Tibial nerve (tissue), 4 donors: Measurements from ENCODE around the gene REG1A. TPM values are rescaled to one million over a fixed set of nuclear protein-coding genes. Genes with fewer than 3 reads are reported as not detected.

Experiments used
- DNase-seq, 2 donors: peaks; one replicate each; pipeline ENCODE4 v3.0.0-alpha.2; 2019; ENCODE audit warnings: low spot score in 2 of 2
- H3K27ac ChIP-seq, 4 donors: fragments of 200-600 bp; sonication (generic) in 3 of 4; one replicate each; pipeline ENCODE4 v1.5.1; 2017 to 2019; ENCODE audit warnings: mild to moderate bottlenecking in 1 of 4
- H3K27me3 ChIP-seq, 2 donors: fragments of 200-600 bp; sonication (generic) in 1 of 2; one replicate each; pipeline versions ENCODE4 v1.5.1 to v1.6.0; 2017 to 2019
- H3K36me3 ChIP-seq, 3 donors: fragments of 200-600 bp; sonication (generic); one replicate each; pipeline ENCODE4 v1.5.1; 2018 to 2019
- H3K4me1 ChIP-seq, 4 donors: fragments of 200-600 bp; sonication (generic) in 3 of 4; one replicate each; pipeline ENCODE4 v1.5.1; 2017 to 2019
- H3K4me3 ChIP-seq, 4 donors: fragments of 200-600 bp; sonication (generic) in 3 of 4; one replicate each; pipeline ENCODE4 v1.5.1; 2017 to 2019; ENCODE audit warnings: mild to moderate bottlenecking in 1 of 4, moderate library complexity in 1 of 4
- H3K9me3 ChIP-seq, 4 donors: fragments of 200-600 bp; sonication (generic) in 3 of 4; one replicate each; pipeline ENCODE4 v1.5.1; 2017 to 2019
- CTCF ChIP-seq, 5 experiments: fragments of 200-600 bp in 3 of 5; fragments of 450-650 bp in 2 of 5; sonication (generic) in 3 of 5; IDR thresholded peaks; one replicate each; pipeline ENCODE4 v1.5.1; 2016 to 2019; ENCODE audit warnings: antibody characterized with exemption in 5 of 5, mild to moderate bottlenecking in 3 of 5, moderate library complexity in 2 of 5
- EP300 ChIP-seq, 2 donors: sonication (generic); formaldehyde crosslinking; IDR thresholded peaks; one replicate each; pipeline ENCODE4 v1.6.1; 2017; ENCODE audit warnings: antibody characterized with exemption in 2 of 2, mild to moderate bottlenecking in 1 of 2
- POLR2A ChIP-seq, 2 donors: fragments of 450-650 bp; IDR thresholded peaks; one replicate each; pipeline ENCODE4 v1.6.1; 2017; ENCODE audit warnings: antibody characterized with exemption in 2 of 2, mild to moderate bottlenecking in 2 of 2, moderate library complexity in 2 of 2
- WGBS, 2 donors: methylation state at CpG; one replicate each; pipeline ENCODE4 v1.1.5; 2018; 5-methylcytosine and 5-hydroxymethylcytosine counted together
- total RNA-seq, 4 donors: library from RNA; depleted of rRNA; stranded (reverse); fragments of >200 nt; gene quantifications; one replicate each; pipeline ENCODE4 v1.1.0, GENCODE V29; 2016

The REG1A gene
- total RNA-seq, 4 donors from 2014 or later, result 3.8 to 30.9 (median 9.2) TPM

GRCh38 chr2:79124907-79125720 lies 4.8 kb downstream of the REG1A start:
- Histone ChIP-seq H3K4me3 (no peak overlapping the region), H3K27ac (no peak overlapping the region), H3K9me3 (no peaks in the 10 kb centered on the region), H3K36me3 (no peaks in the 10 kb centered on the region), H3K4me1 (peaks cover 0 to 6% (median 0%) of the 10 kb centered on the region in 4 donors), H3K27me3 (no peaks in the 10 kb centered on the region)
- DNase-seq, result no peak
- WGBS, 2 donors, result 76 to 82% methylated on average over 9 of the region's 9 CpGs
- TF ChIP-seq EP300 (IDR thresholded peaks at IDR 0.05) (no peak), CTCF (IDR thresholded peaks at IDR 0.05) (no peak), POLR2A (IDR thresholded peaks at IDR 0.05) (no peak)

- Histone ChIP-seq H3K4me1 (peaks cover 0 to 6% (median 0%) of the 10 kb centered on the region in 4 donors), H3K36me3 (no peaks in the 10 kb centered on the region), H3K27ac (no peak overlapping the region), H3K4me3 (no peak overlapping the region), H3K9me3 (no peaks in the 10 kb centered on the region), H3K27me3 (no peaks in the 10 kb centered on the region)
- 90 to 97% methylated on average over 3 of the region's 3 CpGs for WGBS, 2 donors
- DNase-seq, result no peak
- TF ChIP-seq EP300 (IDR thresholded peaks at IDR 0.05), result no peak
- no peak for TF ChIP-seq POLR2A (IDR thresholded peaks at IDR 0.05)
- TF ChIP-seq CTCF (IDR thresholded peaks at IDR 0.05), result no peak
Measured at GRCh38 chr2:79125721-79125985, 5.4 kb downstream of the REG1A start.

GRCh38 chr2:79128406-79128805 lies 8.1 kb downstream of the REG1A start:
- DNase-seq, result no peak
- Histone ChIP-seq H3K27me3 (no peaks in the 10 kb centered on the region), H3K27ac (no peak overlapping the region), H3K9me3 (no peaks in the 10 kb centered on the region), H3K4me3 (no peak overlapping the region), H3K36me3 (no peaks in the 10 kb centered on the region), H3K4me1 (peaks cover 0 to 6% (median 0%) of the 10 kb centered on the region in 4 donors)
- WGBS, 2 donors, result 91 to 93% methylated on average over 3 of the region's 3 CpGs
- TF ChIP-seq POLR2A (IDR thresholded peaks at IDR 0.05) (no peak), CTCF (IDR thresholded peaks at IDR 0.05) (no peak), EP300 (IDR thresholded peaks at IDR 0.05) (no peak)

- TF ChIP-seq CTCF (IDR thresholded peaks at IDR 0.05), result no peak
- TF ChIP-seq EP300 (IDR thresholded peaks at IDR 0.05), result no peak
- TF ChIP-seq POLR2A (IDR thresholded peaks at IDR 0.05), result no peak
- 63 to 68% methylated on average over 6 of the region's 6 CpGs for WGBS, 2 donors
- H3K9me3 ChIP-seq, result no peaks in the 10 kb centered on the region
- no peak overlapping the region for H3K27ac ChIP-seq
- peaks cover 0 to 6% (median 0%) of the 10 kb centered on the region in 4 donors for H3K4me1 ChIP-seq
- no peak for DNase-seq
- H3K27me3 ChIP-seq, result no peaks in the 10 kb centered on the region
- no peaks in the 10 kb centered on the region for H3K36me3 ChIP-seq
- H3K4me3 ChIP-seq, result no peak overlapping the region
Measured at GRCh38 chr2:79129260-79129659, 9.0 kb downstream of the REG1A start.

GRCh38 chr2:79129804-79130203 lies 9.5 kb downstream of the REG1A start:
- DNase-seq, result no peak
- Histone ChIP-seq H3K4me1 (peaks cover 0 to 6% (median 0%) of the 10 kb centered on the region in 4 donors), H3K36me3 (no peaks in the 10 kb centered on the region), H3K27me3 (no peaks in the 10 kb centered on the region), H3K9me3 (no peaks in the 10 kb centered on the region), H3K4me3 (no peak overlapping the region), H3K27ac (no peak overlapping the region)
- TF ChIP-seq EP300 (IDR thresholded peaks at IDR 0.05) (no peak), POLR2A (IDR thresholded peaks at IDR 0.05) (no peak), CTCF (IDR thresholded peaks at IDR 0.05) (no peak)
